ENCODE measurements around the gene PRKCE. TPM values are rescaled to one million over a fixed set of nuclear protein-coding genes. Genes with fewer than 3 reads are reported as not detected.

The PRKCE gene
- total RNA-seq, 1 experiment from 2014 or later, result 12.1 TPM

DNA sequence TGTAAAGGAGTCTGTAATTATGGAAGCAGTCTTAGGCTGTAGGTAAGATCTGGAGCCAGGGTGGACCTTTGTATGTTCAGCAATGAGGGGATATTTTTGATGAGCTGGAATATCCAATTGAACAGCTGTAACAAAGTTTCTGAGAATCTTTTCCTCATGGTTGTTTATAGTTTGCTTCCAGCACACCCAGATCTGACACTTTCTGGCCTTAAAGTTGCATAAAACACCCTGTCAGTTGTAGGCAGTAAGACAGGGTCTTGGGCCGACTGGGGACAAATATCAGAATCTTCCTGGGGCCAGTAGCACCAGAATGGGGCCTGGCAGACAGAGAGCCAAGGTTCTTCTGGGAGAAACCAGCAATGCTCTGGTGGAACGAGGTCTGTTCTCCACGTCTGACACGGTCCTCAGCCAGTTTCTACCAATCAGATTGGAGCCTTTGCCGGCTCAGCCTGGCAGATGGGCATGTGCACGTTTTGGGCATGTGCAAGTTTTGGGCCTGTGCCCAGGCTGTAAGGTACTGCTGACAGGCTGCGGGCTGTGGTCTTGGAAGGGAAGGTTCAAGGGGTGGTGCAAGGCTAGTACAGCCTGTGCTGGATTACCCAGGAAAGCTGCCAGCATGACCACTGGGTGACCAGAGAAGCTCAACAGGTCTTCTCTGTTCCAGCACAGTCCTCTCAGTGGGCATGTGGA is 89.8 kb downstream of the PRKCE start:
- H3K9me3 Mint-ChIP-seq (ENCODE audit: unreplicated experiment), result no peaks in the 10 kb centered on the region
- CTCF ChIA-PET, result interaction anchor here (0.7 to 1.4 kb wide), 3 partner anchors 9 to 196 kb away, joined by 3 to 4 read pairs (median 4); no protein-coding TSS in a partner anchor
- no TSS peak for BruUV-seq (replicated peaks)

GRCh38 chr2:45743531-45744396 is 92.3 kb downstream of the PRKCE start:
- Mint-ChIP-seq H3K4me3 (ENCODE audit: unreplicated experiment) (no peak overlapping the region), H3K27me3 (ENCODE audit: insufficient read depth, unreplicated experiment) (no peaks in the 10 kb centered on the region), H3K4me1 (ENCODE audit: insufficient read depth, unreplicated experiment) (no peaks in the 10 kb centered on the region), H3K36me3 (ENCODE audit: insufficient read depth, unreplicated experiment) (no peaks in the 10 kb centered on the region), H3K9me3 (ENCODE audit: unreplicated experiment) (peaks cover 11% of the 10 kb centered on the region), H3K27ac (ENCODE audit: low read depth, unreplicated experiment) (no peak overlapping the region)
- TF ChIP-seq, protein P1, sequence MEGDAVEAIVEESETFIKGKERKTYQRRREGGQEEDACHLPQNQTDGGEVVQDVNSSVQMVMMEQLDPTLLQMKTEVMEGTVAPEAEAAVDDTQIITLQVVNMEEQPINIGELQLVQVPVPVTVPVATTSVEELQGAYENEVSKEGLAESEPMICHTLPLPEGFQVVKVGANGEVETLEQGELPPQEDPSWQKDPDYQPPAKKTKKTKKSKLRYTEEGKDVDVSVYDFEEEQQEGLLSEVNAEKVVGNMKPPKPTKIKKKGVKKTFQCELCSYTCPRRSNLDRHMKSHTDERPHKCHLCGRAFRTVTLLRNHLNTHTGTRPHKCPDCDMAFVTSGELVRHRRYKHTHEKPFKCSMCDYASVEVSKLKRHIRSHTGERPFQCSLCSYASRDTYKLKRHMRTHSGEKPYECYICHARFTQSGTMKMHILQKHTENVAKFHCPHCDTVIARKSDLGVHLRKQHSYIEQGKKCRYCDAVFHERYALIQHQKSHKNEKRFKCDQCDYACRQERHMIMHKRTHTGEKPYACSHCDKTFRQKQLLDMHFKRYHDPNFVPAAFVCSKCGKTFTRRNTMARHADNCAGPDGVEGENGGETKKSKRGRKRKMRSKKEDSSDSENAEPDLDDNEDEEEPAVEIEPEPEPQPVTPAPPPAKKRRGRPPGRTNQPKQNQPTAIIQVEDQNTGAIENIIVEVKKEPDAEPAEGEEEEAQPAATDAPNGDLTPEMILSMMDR (IDR thresholded peaks at IDR 0.05; ENCODE audit: unreplicated experiment), result no peak
- intact Hi-C loops (cut with micrococcal nuclease), result no loop called here
- ChIA-PET POLR2A (no interaction called here), CTCF (no interaction called here)
- BruUV-seq (replicated peaks), result no TSS peak
- DNase-seq (ENCODE audit: unreplicated experiment), result no peak

More for the DNA sequence above, 89.8 kb downstream of the PRKCE start:
- peak; percentile 17 for DNase-seq (ENCODE audit: unreplicated experiment)
- intact Hi-C loops (cut with micrococcal nuclease), result no loop called here
- Mint-ChIP-seq H3K36me3 (ENCODE audit: insufficient read depth, unreplicated experiment) (no peaks in the 10 kb centered on the region), H3K4me1 (ENCODE audit: insufficient read depth, unreplicated experiment) (no peaks in the 10 kb centered on the region), H3K4me3 (ENCODE audit: unreplicated experiment) (no peak overlapping the region), H3K27me3 (ENCODE audit: insufficient read depth, unreplicated experiment) (no peaks in the 10 kb centered on the region), H3K27ac (ENCODE audit: low read depth, unreplicated experiment) (no peak overlapping the region)
- POLR2A ChIA-PET, result no interaction called here
- TF ChIP-seq, protein P1 (IDR thresholded peaks at IDR 0.05; ENCODE audit: unreplicated experiment), result no peak

DNA sequence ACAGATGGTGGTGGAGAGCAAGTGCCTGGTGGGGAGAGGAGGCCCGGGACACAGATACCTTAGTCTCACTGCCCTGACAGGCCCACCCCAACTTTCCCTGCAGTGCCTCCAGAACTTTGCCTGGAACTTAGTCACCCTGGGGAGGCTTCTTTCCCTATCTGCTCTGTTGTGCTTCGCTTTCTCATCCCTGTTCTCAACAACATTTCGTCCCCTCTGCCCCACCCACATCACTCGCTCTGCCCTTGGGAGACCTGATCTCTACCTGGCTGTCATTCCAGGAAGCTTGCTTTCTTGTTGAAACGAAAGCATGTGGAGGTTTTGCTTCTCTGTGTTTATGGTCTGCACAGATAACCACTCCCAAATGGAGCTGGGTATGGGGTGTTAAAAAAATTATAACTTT is 93.8 kb downstream of the PRKCE start:
- TF ChIP-seq, protein P1 (IDR thresholded peaks at IDR 0.05; ENCODE audit: unreplicated experiment), result no peak
- POLR2A ChIA-PET, result no interaction called here
- Mint-ChIP-seq H3K4me3 (ENCODE audit: unreplicated experiment) (no peak overlapping the region), H3K36me3 (ENCODE audit: insufficient read depth, unreplicated experiment) (no peaks in the 10 kb centered on the region), H3K4me1 (ENCODE audit: insufficient read depth, unreplicated experiment) (no peaks in the 10 kb centered on the region), H3K9me3 (ENCODE audit: unreplicated experiment) (peaks cover 11% of the 10 kb centered on the region), H3K27ac (ENCODE audit: low read depth, unreplicated experiment) (no peak overlapping the region), H3K27me3 (ENCODE audit: insufficient read depth, unreplicated experiment) (no peaks in the 10 kb centered on the region)
- intact Hi-C loops (cut with micrococcal nuclease), result no loop called here
- DNase-seq (ENCODE audit: unreplicated experiment), result no peak
- BruUV-seq (replicated peaks), result no TSS peak
- CTCF ChIA-PET, result no interaction called here

DNA sequence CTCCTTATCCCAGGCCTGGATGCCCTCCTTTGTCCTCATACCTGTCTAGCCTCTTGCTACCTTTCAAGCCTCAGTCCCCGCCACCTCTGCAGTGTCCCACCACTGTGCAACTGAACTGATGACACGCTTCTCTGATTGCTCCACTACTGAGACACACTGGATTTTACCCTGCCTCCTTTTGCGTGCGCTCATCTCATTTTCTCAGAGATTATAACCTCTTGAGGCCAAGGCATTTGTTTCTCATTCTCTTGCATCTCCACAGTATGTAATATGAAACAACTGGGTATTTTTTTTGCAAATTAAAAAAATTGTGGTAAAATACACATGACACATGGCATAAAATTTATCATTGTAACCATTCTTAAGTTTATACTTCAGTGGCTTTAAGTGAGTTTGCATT is 95.4 kb downstream of the PRKCE start:
- Mint-ChIP-seq H3K4me3 (ENCODE audit: unreplicated experiment) (no peak overlapping the region), H3K9me3 (ENCODE audit: unreplicated experiment) (peaks cover 11% of the 10 kb centered on the region), H3K4me1 (ENCODE audit: insufficient read depth, unreplicated experiment) (peaks cover 6% of the 10 kb centered on the region), H3K27ac (ENCODE audit: low read depth, unreplicated experiment) (no peak overlapping the region), H3K36me3 (ENCODE audit: insufficient read depth, unreplicated experiment) (no peaks in the 10 kb centered on the region), H3K27me3 (ENCODE audit: insufficient read depth, unreplicated experiment) (no peaks in the 10 kb centered on the region)
- DNase-seq (ENCODE audit: unreplicated experiment), result no peak
- BruUV-seq (replicated peaks), result no TSS peak
- TF ChIP-seq, protein P1 (IDR thresholded peaks at IDR 0.05; ENCODE audit: unreplicated experiment), result no peak
- intact Hi-C loops (cut with micrococcal nuclease), result no loop called here
- ChIA-PET POLR2A (interaction anchor here (0.8 kb wide), 1 partner anchor 14 kb away, joined by 4 read pairs; no protein-coding TSS in a partner anchor), CTCF (interaction anchor here (0.7 kb wide), 1 partner anchor 41 kb away, joined by 3 read pairs; no protein-coding TSS in a partner anchor)

Data from MCF 10A (cell line).